HepG2 (cell line): ENCODE data around the gene MARCHF5. TPM values are rescaled to one million over a fixed set of nuclear protein-coding genes. Genes with fewer than 3 reads are reported as not detected.
A peak's percentile ranks its signal among the peaks of the same experiment; 100 is the strongest.

ENCODE experiments used
- ATAC-seq: fragments of 200-7000 bp; cut with Tn5 transposase; 3 replicates; pipeline ENCODE4 v1.9.1; 2020; ENCODE audit warnings: mild to moderate bottlenecking, moderate library complexity
- BruUV-seq: library from RNA; stranded (reverse); fragments of 400-500 nt; replicated peaks from 2 replicates; lab custom pipeline; 2021; lab: Mats Ljungman, UMichigan
- CTCF ChIA-PET: fragments of 300-600 bp; formaldehyde crosslinking; extraction: SDS; loops from one replicate; lab custom pipeline; 2021; ENCODE audit warnings: low total read pairs, inconsistent platforms, low intra/inter-chr PET ratio; lab: Yijun Ruan, JAX
- POLR2A ChIA-PET: fragments of 350-600 bp; sonication (Branson Sonifier 250); formaldehyde crosslinking; loops from one replicate; lab custom pipeline; 2020; ENCODE audit warnings: antibody characterized with exemption, inconsistent platforms; lab: Yijun Ruan, JAX
- DNase-seq: peaks from one replicate; pipeline ENCODE4 v3.0.0-alpha.2; 2015; ENCODE audit warnings: low spot score
- FAIRE-seq: peaks from 3 replicates; lab custom pipeline; 2011; peaks lifted over from hg19 to GRCh38; lab: Jason Lieb, UNC
- H2AFZ ChIP-seq: one replicate; pipeline ENCODE4 v1.6.1; 2011; ENCODE audit warnings: low read length, inconsistent platforms
- H3K27ac ChIP-seq: fragments of 300-600 bp; 3 replicates; pipeline ENCODE4 v1.8.0; 2011; ENCODE audit warnings: mixed run types, mild to moderate bottlenecking, mixed read lengths, low read length, inconsistent platforms; ENCODE audit not compliant: insufficient read depth; ENCODE audit errors: extremely low read length
- H3K27me3 ChIP-seq, 2 experiments: fragments of 200-600 bp in 1 of 2; 2 replicates in 1 of 2; 3 replicates in 1 of 2; pipeline versions ENCODE4 v1.6.0 to v1.8.0; 2011; ENCODE audit warnings: low read length in 2 of 2, mild to moderate bottlenecking in 2 of 2, moderate library complexity in 2 of 2, inconsistent platforms in 1 of 2; ENCODE audit not compliant: insufficient read depth in 2 of 2, control insufficient read depth in 1 of 2
- H3K36me3 ChIP-seq, 2 experiments: fragments of 200-600 bp in 1 of 2; replicated peaks in 1 of 2; 2 replicates in 1 of 2; 3 replicates in 1 of 2; pipeline versions ENCODE4 v1.5.1 to v1.8.0; 2011; ENCODE audit warnings: low read length in 2 of 2, inconsistent platforms in 1 of 2; ENCODE audit not compliant: insufficient read depth in 2 of 2, control insufficient read depth in 1 of 2
- H3K4me1 ChIP-seq: 2 replicates; pipeline ENCODE4 v1.5.1; 2012; ENCODE audit warnings: low read length, inconsistent platforms; ENCODE audit not compliant: insufficient read depth
- H3K4me2 ChIP-seq: 2 replicates; pipeline ENCODE4 v1.6.0; 2011; ENCODE audit warnings: low read depth, low read length, inconsistent platforms
- H3K4me3 ChIP-seq, 3 experiments: fragments of 200-600 bp in 1 of 3; sonication (generic), shearing (Covaris generic) in 1 of 3; replicated peaks in 1 of 3; 2 replicates each; pipeline ENCODE4 v1.5.1; 2011 to 2016; ENCODE audit warnings: low read length in 3 of 3, inconsistent platforms in 2 of 3, low read depth in 2 of 3, mild to moderate bottlenecking in 2 of 3, control low read depth in 1 of 3, mixed read lengths in 1 of 3; ENCODE audit not compliant: insufficient read depth in 1 of 3
- H3K79me2 ChIP-seq: one replicate; pipeline ENCODE4 v1.6.1; 2011; ENCODE audit warnings: low read length, inconsistent platforms; ENCODE audit not compliant: insufficient read depth
- H3K9ac ChIP-seq: 2 replicates; pipeline ENCODE4 v1.6.0; 2011; ENCODE audit warnings: mild to moderate bottlenecking, low read depth, low read length, inconsistent platforms; ENCODE audit not compliant: insufficient read depth
- H3K9me3 ChIP-seq: 2 replicates; pipeline ENCODE4 v1.5.1; 2012; ENCODE audit warnings: mild to moderate bottlenecking, low read length
- H4K20me1 ChIP-seq: 2 replicates; pipeline ENCODE4 v1.6.0; 2011; ENCODE audit warnings: inconsistent platforms, mild to moderate bottlenecking, low read length, moderate library complexity; ENCODE audit not compliant: insufficient read depth
- GPN1 ChIP-seq: sonication (generic); formaldehyde crosslinking; IDR thresholded peaks from 2 replicates; pipeline ENCODE4 v1.5.1; 2020; ENCODE audit warnings: missing genetic modification reagents, borderline replicate concordance
- LRRFIP1 ChIP-seq: sonication (generic); formaldehyde crosslinking; conservative IDR thresholded peaks from 2 replicates; pipeline ENCODE4 v1.4.0; 2020; ENCODE audit warnings: missing genetic modification reagents
- PAXIP1 ChIP-seq: sonication (generic); formaldehyde crosslinking; conservative IDR thresholded peaks from 2 replicates; pipeline ENCODE4 v1.4.0; 2020; ENCODE audit warnings: mild to moderate bottlenecking, missing genetic modification reagents, moderate library complexity
- ZNF577 ChIP-seq: sonication (generic); formaldehyde crosslinking; IDR thresholded peaks from 2 replicates; pipeline ENCODE4 v1.4.0; 2020; ENCODE audit warnings: mild to moderate bottlenecking, low read depth, missing genetic modification reagents, borderline replicate concordance
- ZNF672 ChIP-seq: sonication (generic); formaldehyde crosslinking; IDR thresholded peaks from 2 replicates; pipeline ENCODE4 v1.8.1; 2022; ENCODE audit warnings: missing genetic modification reagents
- WGBS: methylation state at CpG from one replicate; pipeline ENCODE4 v1.1.6; 2017; ENCODE audit warnings: low lambda C conversion rate; 5-methylcytosine and 5-hydroxymethylcytosine counted together
- in situ Hi-C: cut with HindIII; loops from 2 replicates; pipeline ENCODE4 v1.10.0; 2017; ENCODE audit warnings: low pct_unique_long_range_greater_than_20kb; ENCODE audit not compliant: extremely low pct_ligation_motif_present
- intact Hi-C: fragments of 100-400 bp; cut with micrococcal nuclease; formaldehyde crosslinking; loops from one replicate; pipeline ENCODE4 v1.10.0; 2022; ENCODE audit not compliant: unreplicated experiment
- polyA plus RNA-seq, 8 experiments: library from polyadenylated mRNA; depleted of rRNA in 3 of 8; stranded (reverse) in 7 of 8; unstranded in 1 of 8; fragments of >200 nt; fragmentation: Illumina TruSeq in 4 of 8; extraction: Trizol in 4 of 8; gene quantifications; 2 replicates each; pipeline versions ENCODE4 v1.2.1 to v1.2.3, GENCODE V29; 2011 to 2016; ENCODE audit warnings: low read depth in 4 of 8, missing spikeins in 1 of 8, mixed read lengths in 1 of 8; ENCODE audit not compliant: insufficient read depth in 1 of 8
- total RNA-seq, 5 experiments: library from RNA; depleted of rRNA; stranded (reverse); fragments of >200 nt; fragmentation: Illumina TruSeq; extraction: Trizol; gene quantifications; 2 replicates each; pipeline ENCODE4 v1.2.3, GENCODE V29; 2016; ENCODE audit warnings: low read depth in 1 of 5

Gene MARCHF5
- total and polyA plus RNA-seq, 2 of the 13 experiments (the other 11 are each of a cell fraction or from before 2014, with no cell fraction given) = 19.4 to 21.0 TPM

DNA sequence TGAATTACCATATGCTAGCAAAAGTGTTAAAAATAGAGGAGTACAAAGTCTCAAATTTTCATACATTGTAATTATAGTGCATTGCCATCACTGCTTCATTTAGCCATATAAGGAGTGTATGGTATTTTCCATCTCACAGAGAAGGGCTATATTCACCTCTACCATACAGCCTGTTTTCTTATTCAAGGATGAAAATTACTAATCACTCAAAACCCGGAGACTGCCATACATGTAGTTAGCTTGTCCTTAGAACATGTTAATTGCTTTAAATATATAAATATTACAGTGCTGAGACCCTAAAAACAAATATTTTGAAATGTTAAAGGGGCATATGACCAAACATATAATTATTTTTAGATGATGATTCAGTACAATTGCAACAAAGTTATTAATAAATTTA, 49.5 kb upstream of the MARCHF5 start:
- Histone ChIP-seq H3K27ac (peak overlapping the region; percentile 92), H3K4me3 (peak overlapping the region; percentile 78 to 91 (median 89); a peak in 5 of 6 replicates), H3K36me3 (no peaks in the 10 kb centered on the region), H2AFZ (no peak overlapping the region), H3K27me3 (no peaks in the 10 kb centered on the region), H3K9me3 (no peaks in the 10 kb centered on the region), H3K9ac (peak overlapping the region; percentile 80; the same call in 1 of the 2 replicates), H4K20me1 (no peaks in the 10 kb centered on the region), H3K4me2 (peak overlapping the region; percentile 83), H3K4me1 (peaks cover 44% of the 10 kb centered on the region), H3K79me2 (no peaks in the 10 kb centered on the region)
- BruUV-seq = no TSS peak
- FAIRE-seq (no peak), DNase-seq (no peak), ATAC-seq (no peak)
- intact Hi-C loops = no loop called here
- in situ Hi-C loops = loop anchor here (5.0 kb wide), 1 partner anchor 51 kb away; the partner anchor contains the start of genes CPEB3 and MARCHF5
- WGBS = 17% methylated on average over 1 of the region's 1 CpG
- CTCF ChIA-PET = no interaction called here
- POLR2A ChIA-PET = interaction anchor here (5.0 kb wide), 1 partner anchor 50 kb away, joined by 47 read pairs; the partner anchor contains the start of genes CPEB3 and MARCHF5
- no peak for TF ChIP-seq ZNF672 (CRISPR knock-in tag)
- no peak for TF ChIP-seq GPN1 (CRISPR knock-in tag)
- no peak for TF ChIP-seq PAXIP1 (CRISPR knock-in tag)
- no peak for TF ChIP-seq ZNF577 (CRISPR knock-in tag)
- no peak for TF ChIP-seq LRRFIP1 (CRISPR knock-in tag)
